Measurements from ENCODE around the gene PLXNA4. TPM values are rescaled to one million over a fixed set of nuclear protein-coding genes. Genes with fewer than 3 reads are reported as not detected.

PLXNA4 gene
- total RNA-seq, 2 donors from 2014 or later, result 0.99 to 1.1 TPM

DNA sequence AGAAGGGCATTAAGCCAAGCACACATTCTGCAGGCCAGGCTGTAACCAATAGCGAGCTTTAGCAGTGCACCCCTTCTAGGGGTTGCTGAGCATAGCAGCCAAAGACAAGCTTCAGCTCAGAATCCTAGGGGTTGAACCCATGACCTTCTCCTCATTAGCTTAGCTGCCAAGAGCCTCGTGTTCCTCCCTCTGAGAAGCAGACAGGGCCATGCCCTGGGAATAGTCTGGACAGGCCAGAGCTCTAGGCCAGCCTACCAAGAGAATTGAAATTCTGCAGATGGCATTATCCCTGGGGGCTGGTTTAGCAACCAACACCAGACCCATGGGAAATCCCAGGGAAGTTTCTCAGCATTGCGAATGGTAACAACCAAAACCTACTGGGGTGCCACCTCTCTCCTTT lies 77.2 kb downstream of the PLXNA4 start:
- Mint-ChIP-seq H3K4me3 (no peak overlapping the region), H3K27ac (no peak overlapping the region), H3K27me3 (ENCODE audit: low read depth) (no peaks in the 10 kb centered on the region), H3K36me3 (ENCODE audit: insufficient read depth in 2 of 2) (no peaks in the 10 kb centered on the region), H3K9me3 (no peaks in the 10 kb centered on the region), H3K4me1 (ENCODE audit: low read depth) (no peaks in the 10 kb centered on the region)
- ATAC-seq (replicated peaks in 1 of 2) (no peak), DNase-seq (no peak)

GRCh38 chr7:132498319-132498718 lies 78.0 kb downstream of the PLXNA4 start:
- ATAC-seq (replicated peaks in 1 of 2) (no peak), DNase-seq (no peak)
- Mint-ChIP-seq H3K4me1 (ENCODE audit: low read depth) (no peaks in the 10 kb centered on the region), H3K9me3 (no peaks in the 10 kb centered on the region), H3K27me3 (ENCODE audit: low read depth) (no peaks in the 10 kb centered on the region), H3K36me3 (ENCODE audit: insufficient read depth in 2 of 2) (no peaks in the 10 kb centered on the region), H3K4me3 (no peak overlapping the region), H3K27ac (no peak overlapping the region)

DNA sequence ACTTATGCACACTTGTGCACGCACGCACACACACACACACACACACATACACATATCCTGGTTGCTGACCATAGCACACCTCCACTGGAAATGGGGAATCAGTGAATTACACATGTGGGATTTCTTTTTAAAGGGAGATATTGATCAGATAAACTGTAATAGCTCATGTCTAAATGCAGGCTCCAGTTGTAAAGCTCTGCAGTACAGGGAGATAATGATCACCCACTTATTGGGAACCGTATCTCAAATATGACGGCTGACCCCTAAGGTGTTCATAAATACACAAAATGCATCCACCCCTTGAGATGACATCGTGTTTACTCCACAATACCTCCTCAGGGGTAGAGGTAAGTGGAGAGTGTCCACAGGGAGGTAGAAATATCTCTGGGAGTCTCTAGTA lies 79.2 kb downstream of the PLXNA4 start:
- Mint-ChIP-seq H3K36me3 (ENCODE audit: insufficient read depth in 2 of 2) (no peaks in the 10 kb centered on the region), H3K27ac (no peak overlapping the region), H3K27me3 (ENCODE audit: low read depth) (no peaks in the 10 kb centered on the region), H3K4me3 (no peak overlapping the region), H3K9me3 (no peaks in the 10 kb centered on the region), H3K4me1 (ENCODE audit: low read depth) (peaks cover 5% of the 10 kb centered on the region)
- DNase-seq, result no peak
- no peak for ATAC-seq (replicated peaks in 1 of 2)

DNA sequence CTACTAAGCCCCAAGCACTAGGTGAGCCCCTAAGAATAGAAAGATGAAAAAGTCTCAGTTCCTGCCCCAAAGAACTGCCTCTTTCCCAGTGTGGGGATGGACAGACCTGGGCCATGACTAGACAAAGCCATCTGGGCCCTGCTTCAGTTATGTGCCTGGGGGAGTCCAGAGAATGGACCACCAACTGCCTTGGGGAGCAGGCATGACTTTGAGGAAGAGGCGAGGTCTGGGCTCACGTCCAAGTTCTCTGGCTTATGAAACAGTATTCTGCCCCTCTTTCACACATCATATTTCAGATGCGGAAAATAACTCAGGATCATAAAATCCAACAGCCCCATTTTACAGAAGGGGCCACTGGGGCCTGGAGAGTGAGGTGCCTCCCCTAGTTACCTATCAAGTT lies 80.3 kb downstream of the PLXNA4 start:
- Mint-ChIP-seq H3K27me3 (ENCODE audit: low read depth) (no peaks in the 10 kb centered on the region), H3K36me3 (ENCODE audit: insufficient read depth in 2 of 2) (no peaks in the 10 kb centered on the region), H3K4me1 (ENCODE audit: low read depth) (peaks cover 16% of the 10 kb centered on the region)

GRCh38 chr7:132494474-132494873 lies 81.8 kb downstream of the PLXNA4 start:
- H3K4me1 Mint-ChIP-seq (ENCODE audit: low read depth), result peaks cover 16% of the 10 kb centered on the region
- ATAC-seq (replicated peaks in 1 of 2) (no peak), DNase-seq (no peak)
- no peak overlapping the region for H3K4me3 Mint-ChIP-seq
- H3K27me3 Mint-ChIP-seq (ENCODE audit: low read depth), result no peaks in the 10 kb centered on the region
- no peak overlapping the region for H3K27ac Mint-ChIP-seq
- H3K9me3 Mint-ChIP-seq, result no peaks in the 10 kb centered on the region
- H3K36me3 Mint-ChIP-seq (ENCODE audit: insufficient read depth in 2 of 2), result no peaks in the 10 kb centered on the region

More for the DNA sequence above, 80.3 kb downstream of the PLXNA4 start:
- ATAC-seq (replicated peaks in 1 of 2), result no peak
- no peak for DNase-seq
- H3K27ac Mint-ChIP-seq, result no peak overlapping the region
- no peak overlapping the region for H3K4me3 Mint-ChIP-seq
- no peaks in the 10 kb centered on the region for H3K9me3 Mint-ChIP-seq

DNA sequence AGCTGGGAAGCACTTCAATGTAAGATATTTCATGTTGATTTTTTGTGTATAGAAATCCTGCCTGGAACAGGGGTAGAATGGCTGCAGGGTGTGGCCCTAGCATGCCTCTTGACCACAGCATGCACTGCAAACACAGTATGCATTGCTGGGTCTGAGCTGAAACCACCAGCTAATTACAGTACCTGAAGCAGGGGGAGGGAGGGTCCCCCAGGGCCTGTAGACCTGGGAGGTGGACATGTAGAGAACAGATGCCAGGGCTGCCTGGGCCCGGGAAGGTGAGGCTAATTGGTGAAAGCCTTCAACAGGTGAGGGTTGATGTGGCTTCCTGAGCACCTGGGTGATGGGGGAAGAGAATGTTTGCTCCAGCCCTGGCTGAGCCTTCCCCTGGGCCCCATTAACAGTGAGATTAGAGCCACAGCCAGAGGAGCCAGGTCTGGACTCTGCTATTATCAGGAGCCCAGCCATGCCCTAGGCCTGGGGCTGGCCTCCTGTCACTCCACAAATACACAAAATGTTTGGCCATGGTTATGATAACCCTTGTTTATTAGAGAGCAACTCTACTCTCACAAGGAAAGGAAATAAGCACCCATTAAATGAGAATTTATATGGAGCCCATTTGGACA lies 83.3 kb downstream of the PLXNA4 start:
- H3K27ac Mint-ChIP-seq, result no peak overlapping the region
- peaks cover 0 to 1% of the 10 kb centered on the region in 2 donors for H3K9me3 Mint-ChIP-seq
- no peaks in the 10 kb centered on the region for H3K27me3 Mint-ChIP-seq (ENCODE audit: low read depth)
- ATAC-seq (replicated peaks in 1 of 2) (no peak), DNase-seq (no peak)
- no peak overlapping the region for H3K4me3 Mint-ChIP-seq
- peaks cover 0 to 5% of the 10 kb centered on the region in 2 donors for H3K36me3 Mint-ChIP-seq (ENCODE audit: insufficient read depth in 2 of 2)
- peaks cover 24% of the 10 kb centered on the region for H3K4me1 Mint-ChIP-seq (ENCODE audit: low read depth)

DNA sequence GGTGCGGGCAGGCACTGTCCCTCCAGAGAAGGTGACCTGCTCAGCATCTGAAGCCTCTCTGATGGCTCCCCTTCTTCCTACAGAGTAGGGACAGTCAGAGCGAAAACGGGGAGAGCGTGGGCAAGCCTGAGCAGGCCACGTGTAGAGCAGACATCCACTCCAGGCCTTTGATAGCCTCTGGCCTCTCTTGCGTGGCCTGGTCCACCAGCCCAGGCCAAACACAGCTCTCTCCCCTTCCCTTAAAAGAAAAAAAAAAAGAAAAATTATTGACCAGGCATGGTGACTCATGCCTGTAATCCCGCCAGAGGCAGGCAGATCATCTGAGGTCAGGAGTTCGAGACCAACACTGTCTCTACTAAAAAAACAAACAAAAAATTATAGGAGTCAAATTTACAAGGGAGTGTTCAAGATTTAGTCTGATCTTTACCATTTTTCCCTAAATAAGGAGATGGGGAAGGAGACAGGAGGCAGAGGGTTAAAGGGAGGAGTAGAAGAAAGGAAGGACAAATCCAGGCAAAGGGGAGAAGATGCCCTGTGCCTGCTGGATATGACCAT lies 84.8 kb downstream of the PLXNA4 start:
- Mint-ChIP-seq H3K27ac (no peak overlapping the region), H3K4me1 (ENCODE audit: low read depth) (peaks cover 35% of the 10 kb centered on the region)

DNA sequence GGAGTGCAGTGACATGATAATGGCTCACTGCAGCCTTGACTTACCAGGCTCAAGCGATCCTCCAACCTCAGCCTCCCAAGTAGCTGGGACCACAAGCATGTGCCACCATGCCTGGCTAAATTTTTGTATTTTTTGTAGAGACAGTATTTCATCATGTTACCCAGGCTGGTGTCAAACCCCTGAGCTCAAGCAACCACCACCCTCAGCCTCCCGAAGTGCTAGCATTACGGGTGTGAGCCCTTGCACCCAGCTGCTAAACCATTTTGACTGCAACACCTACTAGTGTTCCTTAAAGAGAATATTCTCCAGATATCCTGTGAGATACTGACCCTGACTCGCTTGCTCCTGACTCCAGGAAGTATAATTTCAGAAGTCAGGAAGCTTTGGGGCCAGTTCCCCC lies 85.8 kb downstream of the PLXNA4 start:
- H3K4me1 Mint-ChIP-seq (ENCODE audit: low read depth), result peaks cover 45% of the 10 kb centered on the region

More for the DNA sequence above, 84.8 kb downstream of the PLXNA4 start:
- no peak for ATAC-seq (replicated peaks in 1 of 2)
- no peak for DNase-seq
- Mint-ChIP-seq H3K9me3 (peaks cover 0 to 2% of the 10 kb centered on the region in 2 donors), H3K4me3 (no peak overlapping the region), H3K36me3 (ENCODE audit: insufficient read depth in 2 of 2) (peaks cover 0 to 5% of the 10 kb centered on the region in 2 donors), H3K27me3 (ENCODE audit: low read depth) (no peaks in the 10 kb centered on the region)

GRCh38 chr7:132489776-132490237 lies 86.5 kb downstream of the PLXNA4 start:
- Mint-ChIP-seq H3K27me3 (ENCODE audit: low read depth) (no peaks in the 10 kb centered on the region), H3K36me3 (ENCODE audit: insufficient read depth in 2 of 2) (peaks cover 0 to 5% of the 10 kb centered on the region in 2 donors), H3K4me3 (no peak overlapping the region), H3K9me3 (peaks cover 0 to 2% of the 10 kb centered on the region in 2 donors), H3K4me1 (ENCODE audit: low read depth) (peaks cover 52% of the 10 kb centered on the region), H3K27ac (no peak overlapping the region)
- no peak for DNase-seq
- no peak for ATAC-seq (replicated peaks in 1 of 2)

More for the DNA sequence above, 85.8 kb downstream of the PLXNA4 start:
- DNase-seq, result no peak
- peaks cover 0 to 2% of the 10 kb centered on the region in 2 donors for H3K9me3 Mint-ChIP-seq
- no peak overlapping the region for H3K4me3 Mint-ChIP-seq
- no peaks in the 10 kb centered on the region for H3K27me3 Mint-ChIP-seq (ENCODE audit: low read depth)
- H3K27ac Mint-ChIP-seq, result no peak overlapping the region
- no peak for ATAC-seq (replicated peaks in 1 of 2)
- H3K36me3 Mint-ChIP-seq (ENCODE audit: insufficient read depth in 2 of 2), result peaks cover 0 to 5% of the 10 kb centered on the region in 2 donors

- Mint-ChIP-seq H3K4me3 (no peak overlapping the region), H3K4me1 (ENCODE audit: low read depth) (peaks cover 58% of the 10 kb centered on the region), H3K36me3 (ENCODE audit: insufficient read depth in 2 of 2) (peaks cover 0 to 5% of the 10 kb centered on the region in 2 donors), H3K27ac (no peak overlapping the region), H3K27me3 (ENCODE audit: low read depth) (no peaks in the 10 kb centered on the region), H3K9me3 (peaks cover 0 to 2% of the 10 kb centered on the region in 2 donors)
- ATAC-seq (replicated peaks in 1 of 2), result no peak
- no peak for DNase-seq
Measured at GRCh38 chr7:132488634-132489302, 87.5 kb downstream of the PLXNA4 start.

DNA sequence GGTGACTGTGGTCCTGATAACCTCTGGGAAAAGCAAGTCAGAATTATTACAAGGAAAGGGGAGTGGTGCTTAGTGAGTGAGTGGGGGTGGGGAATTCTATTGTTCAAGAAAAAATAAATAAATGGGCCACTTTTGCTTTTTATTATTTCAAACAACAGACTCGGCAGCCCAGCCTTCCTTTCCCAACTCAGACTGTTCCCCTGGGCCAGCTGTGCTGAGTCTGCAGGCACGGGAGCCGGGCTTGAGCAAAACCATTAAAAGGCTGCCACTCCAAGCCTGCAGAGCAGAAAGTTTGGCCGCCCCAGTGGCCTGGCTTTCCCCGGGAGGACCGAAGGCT lies 90.0 kb downstream of the PLXNA4 start:
- H3K27ac Mint-ChIP-seq, result no peak overlapping the region
- DNase-seq (no peak), ATAC-seq (replicated peaks in 1 of 2) (no peak)

GRCh38 chr7:132485600-132486273 lies 90.5 kb downstream of the PLXNA4 start:
- peak; percentile 45 to 49 for DNase-seq
- peak; percentile 93 to 95 for ATAC-seq (replicated peaks in 1 of 2)
- H3K36me3 Mint-ChIP-seq (ENCODE audit: insufficient read depth in 2 of 2), result peaks cover 0 to 5% of the 10 kb centered on the region in 2 donors
- H3K4me1 Mint-ChIP-seq (ENCODE audit: low read depth), result peaks cover 48% of the 10 kb centered on the region
- peak overlapping the region; percentile 15 to 43 for H3K4me3 Mint-ChIP-seq
- peaks cover 0 to 2% of the 10 kb centered on the region in 2 donors for H3K9me3 Mint-ChIP-seq
- no peaks in the 10 kb centered on the region for H3K27me3 Mint-ChIP-seq (ENCODE audit: low read depth)
- H3K27ac Mint-ChIP-seq, result peak overlapping the region; percentile 34

More for the DNA sequence above, 90.0 kb downstream of the PLXNA4 start:
- Mint-ChIP-seq H3K27me3 (ENCODE audit: low read depth) (no peaks in the 10 kb centered on the region), H3K36me3 (ENCODE audit: insufficient read depth in 2 of 2) (peaks cover 0 to 5% of the 10 kb centered on the region in 2 donors), H3K9me3 (peaks cover 0 to 2% of the 10 kb centered on the region in 2 donors), H3K4me3 (peak overlapping the region; percentile 15 to 43), H3K4me1 (ENCODE audit: low read depth) (peaks cover 51% of the 10 kb centered on the region)

GRCh38 chr7:132485136-132485535 lies 91.1 kb downstream of the PLXNA4 start:
- Mint-ChIP-seq H3K27ac (no peak overlapping the region), H3K36me3 (ENCODE audit: insufficient read depth in 2 of 2) (peaks cover 0 to 5% of the 10 kb centered on the region in 2 donors), H3K4me3 (peak overlapping the region in 1 of 2 donors; percentile 42), H3K9me3 (peaks cover 0 to 2% of the 10 kb centered on the region in 2 donors), H3K4me1 (ENCODE audit: low read depth) (peaks cover 48% of the 10 kb centered on the region), H3K27me3 (ENCODE audit: low read depth) (no peaks in the 10 kb centered on the region)
- ATAC-seq (replicated peaks in 1 of 2) (no peak), DNase-seq (no peak)
